Parathyroid adenoma (tissue), 2 donors: ENCODE results near the gene ZCCHC24.

Experiments used
- H2AFZ ChIP-seq: fragments of 300-600 bp; sonication (generic); one replicate; pipeline ENCODE4 v1.7.0; 2017; ENCODE audit warnings: antibody characterized with exemption, mild to moderate bottlenecking
- H3K27ac ChIP-seq: fragments of 300-600 bp; sonication (generic); one replicate; pipeline ENCODE4 v1.7.0; 2017
- H3K27me3 ChIP-seq: fragments of 300-600 bp; sonication (generic); one replicate; pipeline ENCODE4 v1.7.0; 2017; ENCODE audit warnings: low read length; ENCODE audit not compliant: control insufficient read depth, insufficient read depth
- H3K36me3 ChIP-seq: fragments of 300-600 bp; sonication (generic); one replicate; pipeline ENCODE4 v1.7.0; 2017; ENCODE audit warnings: low read length; ENCODE audit not compliant: control insufficient read depth, insufficient read depth
- H3K4me1 ChIP-seq: fragments of 300-600 bp; sonication (generic); one replicate; pipeline ENCODE4 v1.7.0; 2017; ENCODE audit warnings: control low read depth
- H3K4me2 ChIP-seq: fragments of 300-600 bp; sonication (generic); one replicate; pipeline ENCODE4 v1.7.0; 2017; ENCODE audit warnings: low read length
- H3K4me3 ChIP-seq: fragments of 300-600 bp; sonication (generic); one replicate; pipeline ENCODE4 v1.7.0; 2017; ENCODE audit warnings: low read depth, low read length
- H3K79me2 ChIP-seq: fragments of 300-600 bp; sonication (generic); one replicate; pipeline ENCODE4 v1.7.0; 2017; ENCODE audit warnings: control low read depth
- H3K9ac ChIP-seq: fragments of 300-600 bp; sonication (generic); one replicate; pipeline ENCODE4 v1.7.0; 2017; ENCODE audit warnings: mild to moderate bottlenecking
- H3K9me3 ChIP-seq: fragments of 300-600 bp; sonication (generic); one replicate; pipeline ENCODE4 v1.7.0; 2017; ENCODE audit warnings: low read length; ENCODE audit not compliant: control insufficient read depth
- TF ChIP-seq, protein P1 (sequence below): fragments of 300-600 bp; sonication (generic); IDR thresholded peaks from one replicate; pipeline ENCODE4 v1.7.0; 2017; ENCODE audit warnings: antibody characterized with exemption, mild to moderate bottlenecking
- donor health status: primary hyperparathyroidism.

ZCCHC24 gene

GRCh38 chr10:79347894-79348639 lies 97.4 kb downstream of the ZCCHC24 start:
- TF ChIP-seq, protein P1, sequence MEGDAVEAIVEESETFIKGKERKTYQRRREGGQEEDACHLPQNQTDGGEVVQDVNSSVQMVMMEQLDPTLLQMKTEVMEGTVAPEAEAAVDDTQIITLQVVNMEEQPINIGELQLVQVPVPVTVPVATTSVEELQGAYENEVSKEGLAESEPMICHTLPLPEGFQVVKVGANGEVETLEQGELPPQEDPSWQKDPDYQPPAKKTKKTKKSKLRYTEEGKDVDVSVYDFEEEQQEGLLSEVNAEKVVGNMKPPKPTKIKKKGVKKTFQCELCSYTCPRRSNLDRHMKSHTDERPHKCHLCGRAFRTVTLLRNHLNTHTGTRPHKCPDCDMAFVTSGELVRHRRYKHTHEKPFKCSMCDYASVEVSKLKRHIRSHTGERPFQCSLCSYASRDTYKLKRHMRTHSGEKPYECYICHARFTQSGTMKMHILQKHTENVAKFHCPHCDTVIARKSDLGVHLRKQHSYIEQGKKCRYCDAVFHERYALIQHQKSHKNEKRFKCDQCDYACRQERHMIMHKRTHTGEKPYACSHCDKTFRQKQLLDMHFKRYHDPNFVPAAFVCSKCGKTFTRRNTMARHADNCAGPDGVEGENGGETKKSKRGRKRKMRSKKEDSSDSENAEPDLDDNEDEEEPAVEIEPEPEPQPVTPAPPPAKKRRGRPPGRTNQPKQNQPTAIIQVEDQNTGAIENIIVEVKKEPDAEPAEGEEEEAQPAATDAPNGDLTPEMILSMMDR = no peak
- H3K36me3 ChIP-seq = no peaks in the 10 kb centered on the region
- peak overlapping the region; percentile 69 for H3K4me3 ChIP-seq
- peak overlapping the region; percentile 71 for H3K27ac ChIP-seq
- peak overlapping the region; percentile 94 for H3K4me2 ChIP-seq
- H3K9me3 ChIP-seq = no peaks in the 10 kb centered on the region
- H2AFZ ChIP-seq = peak overlapping the region; percentile 77
- H3K79me2 ChIP-seq = no peaks in the 10 kb centered on the region
- H3K9ac ChIP-seq = peak overlapping the region; percentile 30
- no peaks in the 10 kb centered on the region for H3K27me3 ChIP-seq
- peaks cover 25% of the 10 kb centered on the region for H3K4me1 ChIP-seq

GRCh38 chr10:79347226-79347893 lies 98.1 kb downstream of the ZCCHC24 start, which contains the start of gene PPIF:
TSS of gene PPIF (plus strand) at chr10:79347469. CDS start at chr10:79347549, 80 bp downstream.
- H3K9me3 ChIP-seq = no peaks in the 10 kb centered on the region
- TF ChIP-seq, protein P1 = peak; percentile 98
- H3K27ac ChIP-seq = peak within 1 kb of the TSS; percentile 71
- no peaks in the 10 kb centered on the region for H3K27me3 ChIP-seq
- no peaks in the 10 kb centered on the region for H3K79me2 ChIP-seq
- H3K4me2 ChIP-seq = peak within 1 kb of the TSS; percentile 94
- H3K4me3 ChIP-seq = peak within 1 kb of the TSS; percentile 69
- H3K36me3 ChIP-seq = no peaks in the 10 kb centered on the region
- peak within 1 kb of the TSS; percentile 30 for H3K9ac ChIP-seq
- peaks cover 32% of the 10 kb centered on the region for H3K4me1 ChIP-seq
- peak within 1 kb of the TSS; percentile 77 for H2AFZ ChIP-seq

- Histone ChIP-seq H3K27ac (peak overlapping the region; percentile 71), H2AFZ (peak overlapping the region; percentile 77), H3K4me3 (peak overlapping the region; percentile 7), H3K27me3 (no peaks in the 10 kb centered on the region), H3K79me2 (no peaks in the 10 kb centered on the region), H3K4me1 (peaks cover 38% of the 10 kb centered on the region), H3K9ac (no peak overlapping the region), H3K4me2 (no peak overlapping the region), H3K9me3 (no peaks in the 10 kb centered on the region), H3K36me3 (no peaks in the 10 kb centered on the region)
- TF ChIP-seq, protein P1 = no peak
Observed at GRCh38 chr10:79346388-79347225, 98.8 kb downstream of the ZCCHC24 start.

- Histone ChIP-seq H3K36me3 (no peaks in the 10 kb centered on the region), H3K27me3 (no peaks in the 10 kb centered on the region), H2AFZ (no peak overlapping the region), H3K9me3 (no peaks in the 10 kb centered on the region), H3K27ac (no peak overlapping the region), H3K79me2 (no peaks in the 10 kb centered on the region), H3K4me1 (peaks cover 41% of the 10 kb centered on the region), H3K4me2 (no peak overlapping the region), H3K4me3 (no peak overlapping the region), H3K9ac (no peak overlapping the region)
- TF ChIP-seq, protein P1 = no peak
Observed at GRCh38 chr10:79346012-79346340, 99.4 kb downstream of the ZCCHC24 start.
